ENCODE measurements around the gene HIGD1A.

Gene HIGD1A

DNA sequence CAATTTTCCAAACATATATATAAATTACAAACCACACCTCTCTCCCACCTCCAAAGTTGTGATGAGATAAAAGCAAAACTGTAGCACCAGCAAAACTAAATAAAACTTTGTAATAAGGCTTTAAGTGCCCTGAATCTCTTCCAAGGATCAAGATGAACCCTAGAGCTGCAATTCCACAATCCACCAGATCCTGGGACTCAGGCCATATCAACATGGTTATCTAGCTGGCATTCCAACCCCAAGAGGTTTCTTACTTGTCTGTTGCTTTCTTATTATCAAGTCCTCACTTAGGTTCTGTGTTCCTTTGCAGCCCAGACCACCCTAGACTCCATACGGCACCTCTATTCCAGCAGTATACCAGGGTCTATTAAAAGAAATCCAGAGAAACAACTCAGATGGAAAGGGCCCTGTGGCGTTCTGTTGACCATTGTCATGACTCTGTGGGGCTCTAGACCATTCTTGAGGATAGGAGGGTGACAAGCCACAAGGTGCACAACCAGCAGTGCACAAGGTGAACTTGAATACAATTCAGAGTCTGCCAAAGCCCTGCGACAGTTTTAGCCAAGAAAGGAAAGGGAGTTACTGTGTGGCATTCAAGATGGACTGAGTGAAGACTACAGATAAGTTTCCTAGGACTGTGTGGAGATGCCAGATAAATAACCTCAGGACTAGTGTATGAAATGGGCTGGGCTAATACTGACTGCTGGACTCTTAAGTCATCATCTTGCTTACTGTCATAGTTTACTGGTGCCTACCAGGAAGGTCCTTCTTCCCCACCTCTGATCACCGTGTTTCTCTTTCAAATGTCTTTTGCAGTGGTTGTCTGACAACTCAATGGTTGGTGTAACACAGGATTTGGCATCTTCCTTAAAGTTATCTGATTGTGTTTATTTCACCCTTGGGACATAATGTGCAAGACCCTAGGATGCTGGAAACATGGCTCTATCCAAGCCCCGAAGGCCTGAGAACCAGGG, 32.1 kb upstream of the HIGD1A start:
- Histone ChIP-seq H3K27me3 (replicated peaks) (no peaks in the 10 kb centered on the region), H3K27ac (no peak overlapping the region), H3K36me3 (replicated peaks) (no peaks in the 10 kb centered on the region), H3K4me3 (ENCODE audit: low read depth, low read length) (no peak overlapping the region)
- no peak for DNase-seq
- in situ Hi-C loops (cut with HindIII; ENCODE audit: low pct_ligation_motif_present, low sequenced_read_pairs), result no loop called here
- TF ChIP-seq, protein P1, sequence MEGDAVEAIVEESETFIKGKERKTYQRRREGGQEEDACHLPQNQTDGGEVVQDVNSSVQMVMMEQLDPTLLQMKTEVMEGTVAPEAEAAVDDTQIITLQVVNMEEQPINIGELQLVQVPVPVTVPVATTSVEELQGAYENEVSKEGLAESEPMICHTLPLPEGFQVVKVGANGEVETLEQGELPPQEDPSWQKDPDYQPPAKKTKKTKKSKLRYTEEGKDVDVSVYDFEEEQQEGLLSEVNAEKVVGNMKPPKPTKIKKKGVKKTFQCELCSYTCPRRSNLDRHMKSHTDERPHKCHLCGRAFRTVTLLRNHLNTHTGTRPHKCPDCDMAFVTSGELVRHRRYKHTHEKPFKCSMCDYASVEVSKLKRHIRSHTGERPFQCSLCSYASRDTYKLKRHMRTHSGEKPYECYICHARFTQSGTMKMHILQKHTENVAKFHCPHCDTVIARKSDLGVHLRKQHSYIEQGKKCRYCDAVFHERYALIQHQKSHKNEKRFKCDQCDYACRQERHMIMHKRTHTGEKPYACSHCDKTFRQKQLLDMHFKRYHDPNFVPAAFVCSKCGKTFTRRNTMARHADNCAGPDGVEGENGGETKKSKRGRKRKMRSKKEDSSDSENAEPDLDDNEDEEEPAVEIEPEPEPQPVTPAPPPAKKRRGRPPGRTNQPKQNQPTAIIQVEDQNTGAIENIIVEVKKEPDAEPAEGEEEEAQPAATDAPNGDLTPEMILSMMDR (IDR thresholded peaks at IDR 0.05; ENCODE audit: low read depth, low read length, missing control alignments), result peak; percentile 14

DNA sequence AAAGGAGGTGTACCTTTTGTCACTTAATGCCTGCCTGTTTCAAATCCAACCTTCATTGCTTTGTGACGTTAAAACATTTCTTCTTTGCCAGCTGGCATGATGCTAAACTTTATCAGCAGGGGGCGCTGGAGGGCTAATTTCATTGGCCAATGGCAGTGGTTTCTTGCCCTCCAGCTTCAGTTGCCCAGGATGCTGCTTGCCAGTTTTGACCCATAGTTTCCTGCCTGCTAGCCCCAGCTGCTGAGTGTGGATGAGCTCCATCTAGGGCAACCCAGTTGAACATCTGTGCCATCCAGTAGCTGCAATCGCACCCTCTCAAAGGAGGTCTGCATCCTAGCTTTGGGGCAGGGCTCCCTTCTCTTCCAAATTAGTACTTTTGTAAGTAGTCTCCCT, 27.0 kb upstream of the HIGD1A start:
- H3K27ac ChIP-seq, result no peak overlapping the region
- peak; percentile 52 for DNase-seq
- H3K4me3 ChIP-seq (ENCODE audit: low read depth, low read length), result no peak overlapping the region
- TF ChIP-seq, protein P1 (IDR thresholded peaks at IDR 0.05; ENCODE audit: low read depth, low read length, missing control alignments), result peak; percentile 83
- H3K36me3 ChIP-seq (replicated peaks), result no peaks in the 10 kb centered on the region
- in situ Hi-C loops (cut with HindIII; ENCODE audit: low pct_ligation_motif_present, low sequenced_read_pairs), result no loop called here
- H3K27me3 ChIP-seq (replicated peaks), result peaks cover 5% of the 10 kb centered on the region

DNA sequence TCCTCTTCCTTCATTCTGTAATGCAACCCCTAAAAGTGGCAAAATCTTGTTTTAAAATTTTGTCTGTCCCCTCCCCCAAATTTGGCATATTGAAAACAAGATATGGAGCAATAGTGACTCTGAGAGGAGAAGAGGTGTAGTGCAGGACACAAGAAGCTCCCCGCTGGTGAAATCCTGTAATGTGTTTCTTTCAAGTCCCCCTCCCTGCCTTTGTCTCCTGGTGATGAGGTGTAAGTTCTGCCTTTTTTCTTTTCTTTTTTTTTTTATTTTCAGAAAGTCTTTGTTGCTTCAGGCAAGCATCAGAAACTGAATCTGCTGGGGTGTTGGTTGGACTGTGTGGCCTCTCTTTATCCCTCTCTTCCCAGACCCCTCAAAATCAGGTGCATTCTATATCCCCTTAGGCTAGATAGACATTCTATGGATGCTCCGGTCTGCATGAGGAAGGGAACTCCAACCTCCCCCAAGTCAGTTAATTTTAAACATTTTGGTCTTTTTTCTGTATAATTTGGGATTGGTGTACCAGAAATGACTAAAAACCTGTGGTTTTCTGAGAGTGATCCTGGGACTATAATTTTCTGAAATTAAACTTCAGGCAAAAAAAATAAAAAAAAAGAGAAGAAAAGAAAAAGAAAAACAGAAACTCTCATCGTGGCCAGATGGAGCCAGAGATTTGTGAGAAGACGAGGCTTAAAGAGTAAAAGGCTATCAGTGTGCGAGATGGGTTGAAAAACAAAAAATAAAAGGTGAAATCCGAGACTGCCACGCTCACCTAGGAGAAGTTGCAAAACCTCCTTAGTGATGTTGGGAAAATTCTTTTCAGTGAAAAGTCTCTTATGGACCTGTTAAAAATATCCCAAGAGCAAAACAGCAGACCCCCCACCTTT, 26.4 kb upstream of the HIGD1A start:
- no peak overlapping the region for H3K27ac ChIP-seq
- no peak for DNase-seq
- in situ Hi-C loops (cut with HindIII; ENCODE audit: low pct_ligation_motif_present, low sequenced_read_pairs), result no loop called here
- no peaks in the 10 kb centered on the region for H3K36me3 ChIP-seq (replicated peaks)
- no peak overlapping the region for H3K4me3 ChIP-seq (ENCODE audit: low read depth, low read length)
- peaks cover 5% of the 10 kb centered on the region for H3K27me3 ChIP-seq (replicated peaks)
- TF ChIP-seq, protein P1 (IDR thresholded peaks at IDR 0.05; ENCODE audit: low read depth, low read length, missing control alignments), result peak; percentile 32

DNA sequence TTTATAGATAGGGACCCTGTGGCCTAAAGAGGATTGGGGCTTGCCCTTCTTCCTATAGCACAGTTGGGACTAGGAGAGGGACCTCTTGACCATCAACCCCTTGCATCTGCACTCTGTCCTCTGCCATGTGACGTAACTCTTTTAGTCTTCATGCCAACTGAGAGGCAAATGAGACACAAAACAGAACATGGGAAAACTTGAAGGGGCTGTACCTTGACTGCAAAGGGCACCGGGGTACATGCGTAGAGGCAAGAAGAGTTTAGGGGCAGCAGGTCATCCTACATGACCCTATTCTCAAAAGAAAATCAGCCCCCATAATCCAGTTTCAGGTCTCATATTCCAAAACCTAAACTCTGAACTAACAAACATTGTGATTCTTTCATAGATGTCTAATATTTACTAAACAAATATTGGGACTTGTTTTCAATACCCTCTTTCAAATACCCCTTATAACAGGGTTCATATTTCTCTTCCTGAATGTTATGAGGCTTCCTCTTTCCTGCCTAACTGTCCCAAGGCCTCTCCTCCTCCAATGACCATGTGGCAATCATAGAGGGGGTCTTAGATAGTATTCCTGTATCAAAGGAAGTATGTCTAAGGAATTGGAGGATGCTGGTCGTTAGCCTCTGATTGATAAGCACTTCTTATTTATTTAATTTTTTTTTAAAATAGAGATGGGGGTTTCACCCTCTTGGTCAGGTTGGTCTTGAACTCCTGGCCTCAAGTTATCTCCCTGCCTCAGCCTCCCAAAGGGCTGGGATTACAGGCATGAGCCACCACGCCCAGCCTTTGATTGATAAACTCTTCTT, 25.5 kb upstream of the HIGD1A start:
- DNase-seq, result no peak
- Histone ChIP-seq H3K36me3 (replicated peaks) (no peaks in the 10 kb centered on the region), H3K27me3 (replicated peaks) (peaks cover 5% of the 10 kb centered on the region), H3K27ac (no peak overlapping the region), H3K4me3 (ENCODE audit: low read depth, low read length) (no peak overlapping the region)
- TF ChIP-seq, protein P1 (IDR thresholded peaks at IDR 0.05; ENCODE audit: low read depth, low read length, missing control alignments), result no peak
- in situ Hi-C loops (cut with HindIII; ENCODE audit: low pct_ligation_motif_present, low sequenced_read_pairs), result no loop called here

DNA sequence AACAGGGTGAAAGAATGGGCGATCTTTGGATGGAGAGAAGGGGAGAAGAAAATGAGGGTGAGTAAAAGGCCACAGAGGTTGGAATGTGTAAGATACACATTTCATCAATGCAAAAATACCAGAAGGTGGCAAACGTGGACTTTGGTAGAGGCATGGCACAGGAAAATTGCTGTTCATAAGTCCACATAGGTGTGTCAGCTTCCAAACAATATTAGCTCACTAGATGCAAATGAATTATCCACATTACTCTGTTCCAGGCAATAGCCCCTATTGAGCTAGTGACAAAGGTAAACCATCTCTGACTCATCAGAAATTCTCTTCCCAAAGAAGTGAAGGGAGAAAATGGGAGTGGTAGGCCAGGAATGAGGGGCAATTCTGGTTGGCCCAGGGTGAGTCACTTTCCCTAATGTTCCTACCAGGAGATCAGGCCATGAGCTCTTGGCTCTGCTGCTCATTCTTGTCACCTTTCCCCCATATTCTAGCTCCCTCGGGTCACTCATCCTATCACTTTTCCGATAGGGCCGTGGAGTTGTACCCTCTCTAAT, 24.9 kb upstream of the HIGD1A start:
- Histone ChIP-seq H3K4me3 (ENCODE audit: low read depth, low read length) (no peak overlapping the region), H3K27me3 (replicated peaks) (peaks cover 5% of the 10 kb centered on the region), H3K36me3 (replicated peaks) (no peaks in the 10 kb centered on the region), H3K27ac (no peak overlapping the region)
- in situ Hi-C loops (cut with HindIII; ENCODE audit: low pct_ligation_motif_present, low sequenced_read_pairs), result no loop called here
- TF ChIP-seq, protein P1 (IDR thresholded peaks at IDR 0.05; ENCODE audit: low read depth, low read length, missing control alignments), result no peak
- no peak for DNase-seq

Data from brain microvascular endothelial cell (primary cell).